A204.1 (cell line): Measurements from ENCODE around the gene CENPS.
"Not testable (repeated sequence)": the region's sequence is repeated elsewhere in the genome, so short reads cannot be mapped to it uniquely, and the experiment has no call there.

Source experiments
- FAIRE-seq: peaks from 2 replicates; lab custom pipeline; 2012; peaks lifted over from hg19 to GRCh38; lab: Jason Lieb, UNC

The CENPS gene

DNA sequence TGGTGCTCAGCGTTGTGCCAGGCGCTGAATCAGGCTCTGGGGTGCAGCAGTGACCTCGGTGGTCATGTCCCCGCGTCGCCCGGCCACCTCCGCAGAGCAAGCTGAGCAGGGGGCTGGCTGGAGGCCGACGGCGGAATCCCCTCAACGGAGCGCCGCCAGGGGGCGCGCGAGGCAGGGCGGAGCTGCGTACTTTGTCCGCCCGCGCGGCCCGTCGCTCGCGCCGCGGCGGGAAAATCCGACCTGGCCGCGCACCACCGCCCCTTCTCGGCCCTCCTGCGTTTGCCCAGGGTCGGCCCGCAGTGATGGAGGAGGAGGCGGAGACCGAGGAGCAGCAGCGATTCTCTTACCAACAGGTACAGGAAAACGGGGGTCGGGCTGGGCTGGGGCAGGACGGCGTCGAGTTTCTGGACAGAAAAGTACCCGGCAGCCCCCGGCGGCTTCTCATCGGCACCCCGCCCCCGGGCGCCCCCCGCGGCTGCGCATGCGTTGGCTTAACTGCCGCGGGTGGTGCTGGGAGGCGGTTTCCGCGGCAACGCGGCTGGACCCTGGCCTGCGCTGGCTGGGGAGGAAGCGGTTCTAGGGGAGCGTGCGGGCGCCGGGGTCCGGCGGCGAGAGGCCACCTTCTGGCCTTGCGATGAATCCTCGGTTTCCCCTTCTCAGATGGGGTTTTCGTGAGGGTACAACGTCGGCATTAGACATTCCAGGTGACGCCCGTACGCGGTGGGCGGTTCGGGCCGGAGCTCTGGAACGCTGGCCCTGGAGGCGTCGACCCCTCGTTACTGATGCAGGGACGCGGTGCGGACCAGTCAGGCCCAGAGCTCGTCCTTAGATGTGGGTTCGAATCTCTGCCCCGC is at the start of gene CENPS:
Gene CENPS, plus strand, starts transcription at position 218 of the 854 bp plus-strand sequence. Its CDS starts 85 bp downstream, at position 303.
- FAIRE-seq, result no peak

DNA sequence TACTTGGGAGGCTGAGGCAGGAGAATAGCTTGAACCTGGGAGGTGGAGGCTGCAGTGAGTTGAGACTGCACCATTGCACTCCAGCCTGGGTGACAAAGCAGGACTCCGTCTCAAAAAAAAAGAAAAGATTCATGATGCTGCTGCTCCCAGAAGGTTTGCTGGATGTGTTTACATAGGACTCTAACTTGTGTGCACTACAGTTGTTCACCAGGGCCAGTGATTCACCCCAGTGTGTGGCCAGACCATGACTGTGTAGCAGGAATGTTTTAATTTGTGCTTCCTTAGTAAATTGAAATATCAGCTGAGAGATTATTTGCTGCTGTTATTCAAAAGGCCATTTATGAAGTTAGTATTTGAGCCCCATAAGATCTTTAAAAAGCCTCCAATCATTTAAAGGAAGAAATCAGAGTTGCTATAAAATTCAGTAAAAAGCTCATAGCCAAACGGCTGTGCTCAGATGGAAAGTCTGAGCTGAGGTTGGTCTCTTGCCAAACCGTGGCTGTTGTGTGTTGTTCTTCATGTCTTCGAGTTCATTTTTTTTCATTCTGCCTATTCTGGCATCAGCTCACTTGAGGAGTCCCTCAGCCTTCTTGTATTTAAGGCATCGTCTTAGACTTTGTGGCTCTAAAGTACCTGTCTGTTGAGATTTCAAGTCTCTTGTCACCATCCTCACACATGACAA is 49.5 kb upstream of the CENPS start:
- no peak for FAIRE-seq

DNA sequence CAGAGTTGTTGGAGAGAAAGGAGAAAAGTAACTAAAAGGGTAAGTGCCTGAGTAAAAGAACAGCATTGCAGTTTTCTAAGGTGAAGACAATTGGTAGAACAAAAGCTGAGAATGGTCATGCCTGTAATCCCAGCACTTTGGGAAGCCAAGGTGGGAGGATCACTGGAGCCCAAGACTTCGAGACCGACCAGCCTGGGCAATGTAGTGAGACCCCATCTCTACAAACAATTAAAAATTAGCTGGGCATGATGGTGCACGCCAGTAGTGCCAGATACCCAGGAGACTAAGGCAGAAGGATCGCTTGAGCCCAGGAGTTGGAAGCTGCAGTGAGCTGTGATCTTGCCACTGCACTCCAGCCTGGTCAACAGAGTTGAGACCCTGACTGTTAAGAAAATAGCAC is 46.6 kb upstream of the CENPS start:
- FAIRE-seq, result no peak

DNA sequence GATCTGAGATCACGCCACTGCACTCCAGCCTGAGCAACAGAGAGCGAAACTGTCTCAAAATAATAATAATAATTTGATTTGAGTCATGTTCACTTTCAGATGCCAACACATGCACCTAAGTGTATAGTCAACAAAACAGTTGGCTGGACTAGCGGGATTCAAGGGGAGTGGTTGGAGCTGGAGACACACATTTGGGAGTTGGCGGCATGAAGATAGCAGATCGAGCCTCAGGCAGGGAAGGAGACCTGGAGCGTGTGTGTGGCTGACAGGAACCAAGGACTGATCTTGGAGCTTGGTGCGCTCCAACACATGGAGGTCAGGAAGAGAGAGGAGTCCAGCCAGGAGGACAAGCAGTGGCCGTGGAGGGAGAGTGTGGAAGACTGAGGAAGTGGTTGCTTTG is 46.0 kb upstream of the CENPS start:
- no peak for FAIRE-seq

DNA sequence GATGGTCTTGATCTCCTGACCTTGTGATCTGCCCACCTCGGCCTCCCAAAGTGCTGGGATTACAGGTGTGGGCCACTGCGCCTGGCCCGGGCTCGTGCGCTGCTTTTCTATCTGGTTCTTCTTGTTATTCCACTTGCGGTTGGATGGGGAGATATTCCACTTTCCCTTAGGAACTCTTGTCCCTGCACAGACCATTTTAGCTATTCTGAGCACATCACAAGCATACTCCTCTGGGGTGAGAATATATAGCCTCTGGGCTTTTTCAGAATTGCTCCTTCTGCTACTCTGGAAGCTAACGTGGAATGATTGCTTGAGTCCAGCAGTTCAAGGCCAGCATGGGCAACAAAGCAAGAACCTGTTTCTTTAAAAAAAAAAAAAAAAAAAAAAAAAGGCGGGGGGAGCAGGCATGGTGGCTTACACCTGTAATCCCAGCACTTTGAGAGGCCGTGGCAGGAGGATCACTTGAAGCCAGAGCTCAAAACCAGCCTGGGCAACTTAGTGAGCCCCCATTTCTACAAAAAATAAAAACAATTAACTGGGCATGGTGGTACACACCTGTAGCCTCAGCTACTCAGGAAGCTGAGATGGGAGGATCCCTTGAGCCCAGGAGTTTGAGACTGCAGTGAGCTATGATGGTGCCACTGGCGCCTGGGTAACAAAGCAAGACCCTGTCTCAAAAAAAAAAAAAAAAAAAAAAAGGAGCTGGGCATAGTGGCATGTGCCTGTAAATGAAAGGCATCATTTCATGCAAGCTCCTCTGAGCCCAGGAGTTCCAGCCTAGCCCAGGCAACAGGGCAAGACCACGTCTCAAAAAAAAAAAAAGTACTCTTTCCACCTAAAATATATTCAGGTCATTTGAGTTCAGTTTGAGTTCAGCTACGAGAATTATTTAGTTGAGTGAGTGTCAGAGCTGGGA is 43.2 kb upstream of the CENPS start:
- no peak for FAIRE-seq

DNA sequence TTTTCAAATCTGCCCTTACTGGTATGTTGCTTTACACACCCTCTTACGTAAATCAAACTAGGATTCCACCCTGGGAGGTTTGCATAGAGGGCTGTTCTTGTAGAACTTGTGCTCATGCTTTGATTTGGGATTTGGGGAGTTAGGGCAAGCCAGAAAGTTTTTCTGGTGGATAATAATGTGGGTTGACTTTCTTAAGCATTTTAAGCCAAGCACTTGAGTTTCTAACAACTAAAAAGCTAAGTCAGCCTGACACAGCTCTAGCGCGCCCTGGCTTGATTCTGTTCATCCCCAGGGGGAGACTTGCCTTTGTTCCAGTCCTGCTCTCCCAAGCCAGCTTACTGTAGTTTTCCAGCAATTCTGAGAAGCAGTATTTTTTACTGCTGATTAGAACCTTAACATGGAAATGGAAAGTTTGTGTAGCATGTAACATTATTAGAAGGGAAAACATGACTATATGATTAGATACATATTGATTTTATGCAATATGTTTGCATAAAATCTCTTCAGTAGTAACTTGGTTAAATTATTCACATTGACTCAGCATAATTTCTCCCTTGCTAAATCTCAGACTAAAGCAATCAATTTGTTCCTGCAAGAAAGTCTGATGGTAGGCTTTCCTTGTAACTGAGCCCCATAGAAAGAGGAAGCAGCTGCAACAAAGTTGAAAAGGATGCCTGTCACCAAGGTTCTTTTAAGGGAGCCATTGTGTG is 42.4 kb upstream of the CENPS start:
- no peak for FAIRE-seq

DNA sequence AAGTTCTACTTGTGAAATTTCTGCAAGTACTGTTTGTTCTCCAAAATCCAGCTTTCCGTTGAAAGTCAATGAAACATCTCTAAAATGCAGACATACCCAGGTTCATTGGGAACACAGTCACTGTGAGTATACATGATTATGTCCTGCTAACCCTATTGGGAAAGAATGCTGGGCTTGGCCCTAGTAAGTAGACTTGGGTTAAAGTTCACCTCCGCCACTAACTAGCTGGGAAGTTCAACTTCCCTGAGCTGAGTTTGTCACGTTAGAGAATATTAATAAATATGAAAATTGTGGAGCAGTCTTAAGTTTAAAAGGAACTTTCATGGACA is 41.9 kb upstream of the CENPS start:
- no peak for FAIRE-seq

DNA sequence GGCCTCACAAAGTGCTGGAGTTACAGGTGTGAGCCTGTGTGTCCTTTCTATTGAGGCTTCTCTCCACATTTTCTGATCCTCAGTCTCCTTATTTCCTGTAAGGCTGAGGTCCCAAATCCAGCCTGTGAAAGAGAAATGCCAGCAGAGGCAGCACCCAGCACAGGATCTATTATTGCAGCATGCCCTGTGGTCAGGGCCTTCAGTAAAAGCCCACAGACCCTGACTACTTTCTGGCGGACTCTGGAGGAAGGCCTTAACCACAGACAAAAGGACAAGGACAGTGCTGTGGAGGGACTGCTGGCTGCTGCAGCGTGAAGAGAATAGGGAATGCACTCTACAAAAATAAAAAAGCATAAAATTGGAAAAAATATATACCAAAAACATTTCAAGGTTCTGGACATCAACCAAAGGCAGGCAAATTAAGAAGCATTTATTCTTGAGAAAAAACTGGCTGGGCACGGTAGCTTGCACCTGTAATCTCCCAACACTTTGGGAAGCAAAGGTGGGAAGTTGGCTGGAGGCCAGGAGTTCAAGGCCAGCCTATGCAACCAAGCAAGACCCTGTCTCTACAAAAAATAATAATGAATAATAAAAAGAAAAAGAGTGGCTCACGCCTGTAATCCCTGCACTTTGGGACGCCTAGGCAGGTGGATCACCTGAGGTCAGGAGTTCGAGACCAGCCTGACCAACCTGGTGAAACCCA is 40.8 kb upstream of the CENPS start:
- no peak for FAIRE-seq

DNA sequence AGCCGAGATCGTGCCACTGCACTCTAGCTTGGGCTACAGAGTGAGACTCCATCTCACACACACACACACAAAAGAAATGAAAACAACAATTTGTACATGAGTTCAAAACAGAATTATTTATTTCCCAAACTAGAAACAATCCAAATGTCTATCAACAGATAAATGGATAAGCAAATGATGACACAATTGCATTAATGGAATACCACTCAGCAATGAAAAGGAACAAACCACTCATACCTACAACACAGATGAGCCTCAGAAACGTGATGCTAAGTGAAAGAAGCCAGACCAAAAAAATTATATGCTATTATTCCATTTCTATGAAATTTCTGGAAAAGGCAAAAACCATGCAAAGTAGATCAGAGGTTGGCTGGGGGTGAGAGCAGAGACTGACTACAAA is 33.4 kb upstream of the CENPS start:
- FAIRE-seq, result no peak

DNA sequence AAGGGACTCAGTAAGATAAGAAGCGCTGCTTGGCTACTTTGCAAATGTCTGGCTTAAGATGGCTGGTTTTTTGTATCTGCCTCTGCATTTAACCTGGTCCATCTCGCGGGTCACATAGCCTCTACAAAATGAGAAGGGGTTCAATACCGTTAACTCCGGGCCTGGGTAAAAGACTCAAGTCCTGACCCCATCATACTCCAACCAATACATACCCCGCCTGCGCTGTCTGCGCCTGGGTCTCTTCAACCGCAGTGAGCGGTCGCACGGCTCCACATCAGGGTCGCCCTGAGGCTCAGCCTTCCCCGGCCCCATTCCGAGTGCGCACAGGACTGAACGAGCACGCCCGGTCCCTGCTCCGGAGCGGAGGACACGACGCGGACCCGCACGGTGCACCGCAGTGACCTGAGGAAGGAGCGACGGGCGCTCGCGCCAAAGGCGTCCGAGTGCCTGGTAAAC is 31.9 kb upstream of the CENPS start:
- no peak for FAIRE-seq

DNA sequence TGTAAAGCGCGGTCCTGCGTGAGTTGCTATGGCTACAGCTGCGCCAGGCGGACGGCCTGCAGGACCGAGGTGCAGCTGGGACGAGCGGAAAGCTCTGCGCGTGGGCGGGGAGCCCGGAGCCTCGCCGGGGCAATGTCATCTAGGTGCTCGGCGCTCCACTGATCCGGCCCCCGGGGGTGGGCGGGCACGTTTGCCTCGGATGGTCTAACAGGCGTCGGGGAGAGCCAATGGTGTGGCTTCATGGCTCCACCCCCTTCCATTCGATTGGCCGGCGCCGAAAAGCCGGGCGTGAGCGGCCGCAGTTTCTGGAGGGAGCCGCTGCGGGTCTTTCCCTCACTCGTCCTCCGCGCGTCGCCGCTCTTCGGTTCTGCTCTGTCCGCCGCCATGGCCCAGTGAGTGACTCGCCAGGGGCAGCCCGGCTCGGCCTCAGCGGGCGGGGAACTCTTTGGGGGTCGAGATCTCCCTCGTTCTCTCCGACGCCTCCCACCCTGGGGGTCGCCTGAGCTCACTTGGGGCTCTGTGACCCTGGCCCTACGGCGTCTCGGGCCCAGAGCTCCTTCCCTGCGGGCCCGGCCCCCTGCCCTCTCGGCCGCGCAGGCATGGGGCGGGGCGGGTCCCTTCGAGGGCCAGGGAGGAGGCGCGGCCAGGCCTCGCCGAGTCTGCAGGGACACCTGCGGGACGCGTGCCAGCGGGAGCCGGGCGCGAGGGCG is 31.3 kb upstream of the CENPS start, which contains the start of gene PGD:
Gene PGD, plus strand, starts transcription at position 331 of the 710 bp plus-strand sequence. Its CDS starts 54 bp downstream, at position 385.
- FAIRE-seq, result peak; percentile 59

DNA sequence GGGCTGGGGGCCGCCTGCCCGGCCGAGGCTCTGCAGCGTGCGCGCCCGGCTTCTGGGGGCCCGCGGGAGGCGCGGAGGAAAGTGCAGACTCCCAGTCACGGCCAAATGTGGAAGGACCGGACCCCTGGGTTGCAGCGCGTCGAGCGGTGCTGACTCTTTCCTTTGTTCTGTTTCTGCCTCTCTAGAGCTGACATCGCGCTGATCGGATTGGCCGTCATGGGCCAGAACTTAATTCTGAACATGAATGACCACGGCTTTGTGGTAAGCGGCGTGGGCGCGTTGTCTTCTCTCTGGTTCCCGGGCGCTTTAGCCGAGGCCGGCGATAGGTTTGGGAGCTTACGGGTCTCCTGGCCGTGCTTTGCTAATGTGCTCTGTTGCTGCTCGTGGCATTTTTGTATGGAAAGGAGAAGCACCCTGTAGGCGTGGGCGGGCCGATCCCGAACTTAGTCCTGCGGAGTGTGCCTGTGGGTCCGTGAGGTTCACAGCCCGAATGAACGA is 30.7 kb upstream of the CENPS start:
- no peak for FAIRE-seq

DNA sequence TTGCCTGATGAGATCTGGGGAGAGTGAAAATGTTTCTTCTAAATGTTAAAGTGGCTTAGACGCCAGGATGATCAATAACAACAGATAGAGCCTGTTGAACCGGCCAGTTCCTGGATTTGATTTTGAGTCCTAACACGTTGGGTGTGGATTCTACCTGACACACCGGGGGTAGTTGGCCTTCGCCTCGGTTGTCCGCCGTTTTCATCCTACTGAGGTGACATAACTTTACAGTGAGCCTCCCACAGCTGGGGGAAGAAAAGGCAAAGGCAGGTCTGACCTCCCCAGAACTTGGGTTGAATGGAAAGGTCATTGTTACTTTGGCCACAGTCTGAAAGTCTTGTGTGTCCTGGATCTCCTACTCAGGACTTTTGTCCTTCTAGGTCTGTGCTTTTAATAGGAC is 30.2 kb upstream of the CENPS start:
- no peak for FAIRE-seq

DNA sequence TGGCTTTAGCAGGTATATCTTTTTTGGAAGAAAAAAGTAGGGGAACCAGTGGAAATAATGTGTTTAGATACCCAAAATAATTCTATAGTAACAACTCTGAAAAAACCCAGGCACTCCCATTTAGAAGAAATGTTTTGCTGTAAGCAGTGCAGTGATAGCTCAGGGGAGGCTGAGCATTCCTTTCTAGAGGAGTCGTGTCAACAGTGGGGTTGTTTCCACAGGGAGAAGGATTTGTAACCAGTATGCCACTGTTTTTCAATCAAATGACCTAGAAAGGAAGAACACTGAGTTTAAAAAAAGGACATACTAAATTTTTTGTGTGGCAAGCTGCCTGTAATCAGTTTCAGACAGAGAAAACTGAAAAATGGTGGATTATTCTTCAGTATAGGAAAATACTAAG is 29.0 kb upstream of the CENPS start:
- FAIRE-seq, result no peak

DNA sequence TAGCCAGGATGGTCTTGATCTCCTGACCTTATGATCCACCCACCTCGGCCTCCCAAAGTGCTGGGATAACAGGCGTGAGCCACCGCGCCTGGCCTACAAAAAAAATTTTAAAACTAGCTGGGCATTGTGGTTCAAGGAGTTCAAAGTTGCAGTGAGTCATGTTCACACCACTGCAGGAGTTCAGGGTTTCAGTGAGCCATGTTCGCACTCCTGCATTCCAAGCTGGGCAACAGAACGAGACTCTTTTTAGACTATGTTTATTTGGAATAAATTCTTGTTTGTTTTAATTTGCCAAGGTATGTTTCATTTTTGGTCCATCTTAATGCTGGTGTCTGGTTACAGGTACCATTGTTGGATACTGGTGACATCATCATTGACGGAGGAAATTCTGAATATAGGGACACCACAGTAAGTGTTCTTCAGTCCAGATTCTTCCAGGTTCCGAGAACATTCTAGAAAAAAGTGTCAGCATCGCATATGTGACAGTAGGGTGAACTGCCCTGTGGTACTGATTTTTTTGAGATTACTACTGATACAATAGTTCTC is 27.4 kb upstream of the CENPS start:
- no peak for FAIRE-seq

DNA sequence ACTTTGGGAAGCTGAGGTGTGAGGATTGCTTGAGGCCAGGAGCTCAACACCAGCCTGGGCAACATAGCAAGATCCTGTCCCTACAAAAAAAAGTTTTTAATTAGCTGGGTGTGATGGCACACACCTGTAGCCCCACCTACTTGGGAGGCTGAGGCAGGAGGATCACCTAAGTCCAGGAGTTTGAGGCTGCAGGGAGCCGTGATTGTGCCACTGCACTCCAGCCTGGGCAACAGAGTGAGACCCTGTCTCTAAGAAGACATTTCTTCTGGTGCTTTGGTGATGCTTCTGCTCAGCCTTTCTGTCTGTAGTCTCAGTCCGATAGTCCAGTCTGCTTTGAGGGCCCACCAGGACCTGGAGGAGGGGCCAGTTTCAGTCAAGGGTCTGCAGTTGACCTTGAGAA is 23.0 kb upstream of the CENPS start:
- no peak for FAIRE-seq

DNA sequence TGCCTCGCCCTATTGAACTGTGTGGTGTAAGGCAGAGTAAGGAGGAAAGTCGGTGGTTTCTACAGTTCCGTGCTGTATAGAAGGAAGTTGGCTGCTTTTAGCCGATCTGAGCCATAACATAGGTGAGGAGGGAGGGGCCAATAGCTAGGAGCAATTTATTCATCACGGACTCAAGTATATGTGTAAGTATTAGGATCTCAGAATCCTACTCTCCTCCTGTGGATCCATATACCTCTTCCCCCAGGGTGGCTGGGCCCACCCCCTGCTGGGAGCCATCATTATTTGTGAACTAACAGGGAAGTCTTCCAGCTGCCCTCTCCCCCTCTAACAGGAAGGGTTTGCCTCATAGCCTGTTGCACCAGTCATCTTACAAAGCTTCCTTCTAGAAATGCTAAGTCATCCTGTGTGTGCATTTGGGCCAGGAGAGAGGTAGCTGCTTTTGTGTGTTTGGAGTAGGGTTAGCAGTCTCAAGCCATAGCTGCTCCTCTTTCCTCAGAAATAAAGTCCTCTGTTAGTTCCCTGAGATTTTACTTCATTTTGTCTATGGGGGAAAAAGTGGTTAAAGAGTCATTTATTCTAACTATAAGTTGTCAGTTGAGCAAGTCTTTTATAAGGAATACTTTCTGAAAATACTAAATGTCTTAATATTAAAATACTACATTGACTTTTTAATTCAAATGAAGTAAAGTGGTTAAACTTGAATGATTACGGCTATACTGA is 14.9 kb upstream of the CENPS start:
- FAIRE-seq, result peak; percentile 41

DNA sequence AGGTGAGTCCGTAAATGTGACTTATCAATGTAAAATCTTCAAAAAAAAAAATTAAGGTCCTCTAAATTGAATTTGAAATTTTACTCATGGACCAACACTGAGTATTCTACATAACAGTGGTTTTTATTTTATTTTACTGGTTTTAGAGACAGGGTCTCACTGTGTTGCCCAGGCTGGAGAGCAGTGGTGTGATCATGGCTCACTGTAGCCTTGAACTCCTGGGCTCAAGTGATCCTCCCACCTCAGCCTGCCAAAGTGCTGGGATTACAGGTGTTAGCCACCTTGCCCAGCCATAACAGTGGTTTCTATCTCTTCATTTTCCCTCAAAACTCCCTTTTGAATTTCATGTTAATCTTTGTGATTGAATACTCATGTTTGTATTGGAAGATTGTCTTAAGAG is 14.3 kb upstream of the CENPS start:
- not testable (repeated sequence) for FAIRE-seq

DNA sequence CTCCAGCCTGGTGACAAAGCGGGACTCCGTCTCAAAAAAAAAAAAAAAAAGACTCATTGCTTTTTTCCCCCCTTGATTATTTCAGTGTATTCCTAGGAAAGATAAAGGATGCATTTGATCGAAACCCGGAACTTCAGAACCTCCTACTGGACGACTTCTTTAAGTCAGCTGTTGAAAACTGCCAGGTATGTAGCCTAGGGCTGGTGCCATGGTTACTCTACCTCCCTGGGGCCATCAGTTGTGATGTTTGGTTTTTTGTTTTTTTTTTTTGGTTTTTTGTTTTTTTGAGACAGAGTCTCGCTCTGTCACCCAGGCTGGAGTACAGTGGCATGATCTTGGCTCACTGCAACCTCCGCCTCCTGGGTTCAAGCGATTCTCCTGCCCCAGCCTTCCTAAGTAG is 11.5 kb upstream of the CENPS start:
- not testable (repeated sequence) for FAIRE-seq
